ENCODE measurements around the gene GIMAP2.
"Not testable (repeated sequence)": the region's sequence is repeated elsewhere in the genome, so short reads cannot be mapped to it uniquely, and the experiment has no call there.

The GIMAP2 gene

DNA sequence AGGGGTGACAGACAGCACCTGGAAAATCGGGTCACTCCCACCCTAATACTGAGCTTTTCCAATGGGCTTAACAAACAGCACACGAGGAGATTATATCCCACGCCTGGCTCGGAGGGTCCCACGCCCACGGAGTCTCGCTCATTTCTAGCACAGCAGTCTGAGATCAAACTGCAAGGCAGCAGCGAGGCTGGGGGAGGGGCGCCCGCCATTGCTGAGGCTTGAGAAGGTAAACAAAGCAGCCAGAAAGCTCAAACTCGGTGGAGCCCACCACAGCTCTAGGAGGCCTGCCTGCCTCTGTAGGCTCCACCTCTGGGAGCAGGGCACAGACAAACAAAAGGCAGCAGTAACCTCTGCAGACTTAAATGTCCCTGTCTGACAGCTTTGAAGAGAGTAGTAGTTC lies 6.9 kb upstream of the GIMAP2 start:
- DNase-seq = peak; percentile 67

DNA sequence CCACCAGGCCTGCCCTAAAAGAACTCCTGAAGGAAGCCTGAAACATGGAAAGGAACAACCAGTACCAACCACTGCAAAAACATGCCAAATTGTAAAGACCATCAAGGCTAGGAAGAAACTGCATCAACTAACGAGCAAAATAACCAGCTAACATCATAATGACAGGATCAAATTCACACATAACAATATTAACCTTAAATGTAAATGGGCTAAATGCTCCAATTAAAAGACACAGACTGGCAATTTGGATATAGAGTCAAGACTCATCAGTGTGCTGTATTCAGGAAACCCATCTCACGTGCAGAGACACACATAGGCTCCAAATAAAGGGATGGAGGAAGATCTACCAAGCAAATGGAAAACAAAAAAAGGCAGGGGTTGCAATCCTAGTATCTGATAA lies 5.1 kb upstream of the GIMAP2 start:
- not testable (repeated sequence) for DNase-seq

DNA sequence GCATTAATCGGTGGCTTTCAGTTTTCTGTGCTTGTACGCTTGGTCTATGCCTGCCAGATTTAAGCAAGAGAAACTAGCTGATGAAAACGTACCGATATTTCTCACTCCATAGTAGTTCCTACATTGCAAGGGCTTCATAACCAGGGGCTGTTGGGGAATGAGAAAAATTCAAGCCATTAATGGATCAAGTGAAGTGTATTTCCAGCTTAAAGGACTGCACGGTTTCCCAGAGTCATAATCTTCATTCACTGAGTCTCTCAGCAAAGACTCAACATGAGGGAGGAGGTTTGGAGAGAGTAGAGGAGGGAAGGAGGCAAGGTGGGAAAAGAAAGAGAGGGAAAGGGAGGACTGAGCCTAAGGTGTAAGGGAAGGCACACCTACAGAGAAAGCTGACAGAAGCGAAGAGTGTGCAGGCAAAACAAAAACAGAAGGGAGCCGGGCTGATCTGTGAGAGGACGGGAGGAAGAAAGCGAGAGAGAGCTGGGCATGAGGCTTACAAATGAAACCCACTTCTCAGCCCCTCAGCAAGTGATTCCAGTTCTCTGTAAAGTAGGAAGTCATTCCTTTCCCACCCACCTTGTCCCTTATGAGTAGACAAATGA lies 625 bp downstream of the GIMAP2 start:
- DNase-seq = no peak

DNA sequence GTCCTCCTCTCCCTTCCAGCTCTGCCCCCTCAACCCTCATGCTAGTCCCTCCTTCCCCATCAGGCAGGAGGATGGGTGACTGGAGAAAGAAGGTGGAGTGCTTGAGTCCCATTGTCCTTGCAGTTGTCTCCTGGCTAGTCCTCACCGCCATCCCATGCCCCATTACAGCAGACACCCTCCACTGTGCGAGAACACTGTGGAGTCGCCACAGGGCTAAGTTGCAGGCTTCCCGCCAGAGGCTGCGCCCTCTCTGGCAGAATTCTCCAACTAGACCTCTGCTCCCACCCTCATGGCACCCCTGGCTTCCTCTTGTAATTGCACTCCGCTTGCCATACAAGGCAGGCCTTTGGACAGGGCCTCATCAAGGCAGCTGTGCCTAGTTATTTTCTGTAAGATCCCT lies 3.1 kb downstream of the GIMAP2 start:
- DNase-seq = no peak

DNA sequence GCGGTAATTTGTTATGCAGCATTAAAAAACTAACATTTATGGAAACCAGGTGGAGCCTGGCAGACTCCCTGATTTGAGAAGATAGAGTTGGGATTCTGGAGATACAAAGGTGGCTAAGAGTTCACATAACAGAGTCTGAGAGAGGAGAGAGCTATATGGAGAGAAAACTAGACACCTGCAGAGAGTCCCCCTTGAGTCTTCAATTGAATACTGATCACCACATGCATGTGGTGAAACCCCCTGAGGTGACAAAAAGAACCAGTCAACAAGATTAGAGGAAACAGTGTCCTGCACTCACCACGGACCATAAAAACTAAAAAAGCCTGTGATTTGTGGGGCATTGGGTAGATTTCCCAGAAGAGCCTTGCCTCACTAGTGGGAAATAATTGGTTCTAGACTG lies 10.1 kb downstream of the GIMAP2 start:
- no peak for DNase-seq

DNA sequence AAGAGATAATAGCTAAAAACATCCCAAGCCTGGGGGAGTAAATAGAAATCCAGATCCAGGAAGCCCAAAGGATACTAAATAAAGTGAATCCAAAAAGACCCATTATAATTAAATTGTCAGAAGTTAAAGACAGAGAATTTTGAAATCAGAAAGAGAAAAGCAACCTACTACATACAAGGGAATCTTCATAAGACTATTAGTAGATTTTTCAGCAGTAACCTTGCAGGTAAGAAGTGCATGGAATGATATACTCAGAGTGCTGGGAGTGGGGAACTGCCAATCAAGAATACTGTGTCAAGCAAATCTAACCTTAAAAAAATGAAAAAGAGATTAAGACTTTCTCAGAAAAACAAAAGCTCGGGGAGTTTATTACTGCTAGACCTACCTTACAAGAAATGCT lies 17.7 kb downstream of the GIMAP2 start:
- no peak for DNase-seq

DNA sequence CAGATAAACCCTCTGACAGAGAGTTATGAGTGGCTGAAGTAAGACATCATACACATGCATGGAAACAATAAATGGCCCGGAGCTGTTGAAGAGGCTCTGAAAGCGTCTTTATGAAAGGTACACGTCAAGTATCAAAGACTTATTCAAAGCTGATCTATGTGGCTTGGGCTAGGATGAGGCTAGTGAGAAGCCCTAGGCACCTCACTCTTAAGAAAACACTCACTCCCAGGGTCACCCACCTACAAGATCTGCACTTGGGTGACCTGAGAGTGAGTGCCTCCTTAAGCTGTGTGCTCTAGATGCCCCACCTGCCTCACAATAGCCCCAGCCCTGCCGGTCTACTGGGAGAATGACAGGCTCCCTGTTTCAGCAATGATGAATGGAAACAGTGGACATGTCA lies 29.8 kb downstream of the GIMAP2 start:
- DNase-seq = no peak

DNA sequence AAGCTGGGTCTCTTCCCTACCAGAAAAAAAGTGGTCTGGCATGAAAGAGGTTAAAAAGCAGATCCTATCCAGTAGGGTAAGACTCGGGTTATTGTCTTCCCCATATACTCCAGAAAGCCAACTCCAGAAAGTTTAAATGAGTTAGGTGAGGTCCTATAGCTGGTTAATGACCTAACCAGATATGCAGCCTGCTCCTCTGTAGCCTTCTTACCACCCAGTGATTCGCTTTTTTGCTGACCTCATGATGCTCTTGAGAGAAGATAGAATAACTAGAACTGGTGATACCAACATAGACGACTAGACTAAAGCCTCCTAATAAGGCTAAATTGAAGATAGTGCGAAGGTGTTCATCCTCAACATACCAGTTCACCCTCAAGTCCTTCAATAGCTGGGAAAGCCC lies 30.2 kb downstream of the GIMAP2 start:
- DNase-seq = no peak

DNA sequence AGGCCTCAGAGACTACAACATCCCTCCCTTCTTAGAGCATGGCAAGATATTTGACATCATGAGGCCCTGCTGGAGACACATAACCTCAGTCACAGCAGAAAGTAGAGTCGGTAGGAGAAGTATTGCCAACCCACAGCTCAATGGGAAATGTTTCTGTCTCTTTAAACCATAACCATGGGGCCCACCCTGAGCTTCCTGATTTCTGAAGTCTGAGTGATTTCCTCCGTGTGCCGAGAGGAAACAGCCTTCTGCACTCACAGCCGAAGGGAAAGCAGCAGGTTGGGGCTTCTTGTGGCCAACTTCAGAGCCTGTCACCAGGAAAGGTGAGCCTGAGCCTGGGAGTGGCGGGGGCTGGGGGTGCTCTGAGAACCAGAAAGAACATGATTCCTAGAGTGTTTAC lies 30.9 kb downstream of the GIMAP2 start, which contains the start of gene GIMAP1:
Gene GIMAP1, plus strand, starts transcription at position 246 of the 400 bp plus-strand sequence. CDS start 2,435 bp downstream, outside the sequence.
- peak; percentile 69 for DNase-seq

DNA sequence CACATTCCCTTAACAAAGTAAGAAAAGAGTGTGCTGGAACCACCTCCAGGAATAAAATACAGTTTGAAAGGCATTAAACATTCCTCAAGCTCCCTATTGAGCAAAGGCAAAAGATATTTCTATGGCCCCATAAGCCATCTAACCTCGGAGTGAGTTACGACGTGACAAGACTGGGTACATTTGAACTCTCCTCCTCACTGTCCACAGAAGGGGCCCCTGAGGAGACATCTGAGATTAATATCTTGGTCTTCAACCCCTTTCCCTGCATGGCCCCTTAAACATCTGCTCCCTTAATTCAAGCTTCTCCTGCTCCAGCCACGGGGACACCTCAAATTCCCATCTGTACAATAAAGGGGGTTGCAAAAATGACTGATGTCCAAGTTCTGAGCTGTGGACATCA lies 31.4 kb downstream of the GIMAP2 start:
- no peak for DNase-seq

DNA sequence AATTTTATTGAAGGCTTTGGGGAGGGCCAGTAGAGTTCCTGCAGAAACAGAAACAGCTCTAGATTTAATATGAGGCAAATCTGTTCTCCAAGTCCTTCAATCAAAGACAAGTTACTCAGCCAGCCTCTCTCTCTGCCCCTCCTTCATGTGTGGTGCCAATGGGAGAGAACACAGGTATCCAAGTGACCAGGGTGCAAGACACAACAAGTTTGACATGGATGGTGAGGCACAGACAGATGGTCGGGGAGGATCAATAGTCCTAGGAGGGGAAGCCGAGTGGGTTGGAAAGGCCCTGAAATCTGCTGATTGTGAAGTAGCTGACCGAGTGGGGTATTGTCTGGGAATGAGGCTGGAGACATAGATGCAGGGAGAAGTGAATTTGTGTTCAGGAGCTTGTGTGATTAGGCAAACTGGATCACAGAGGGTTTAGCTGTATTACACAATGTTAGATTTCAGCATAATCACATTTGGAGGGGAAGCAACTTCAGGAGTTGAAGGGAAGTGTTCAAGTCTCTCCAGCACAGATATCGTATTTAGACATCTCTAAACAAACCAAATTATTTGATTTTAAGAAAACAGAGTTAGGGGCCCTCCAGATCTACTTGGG lies 32.4 kb downstream of the GIMAP2 start:
- DNase-seq = no peak

DNA sequence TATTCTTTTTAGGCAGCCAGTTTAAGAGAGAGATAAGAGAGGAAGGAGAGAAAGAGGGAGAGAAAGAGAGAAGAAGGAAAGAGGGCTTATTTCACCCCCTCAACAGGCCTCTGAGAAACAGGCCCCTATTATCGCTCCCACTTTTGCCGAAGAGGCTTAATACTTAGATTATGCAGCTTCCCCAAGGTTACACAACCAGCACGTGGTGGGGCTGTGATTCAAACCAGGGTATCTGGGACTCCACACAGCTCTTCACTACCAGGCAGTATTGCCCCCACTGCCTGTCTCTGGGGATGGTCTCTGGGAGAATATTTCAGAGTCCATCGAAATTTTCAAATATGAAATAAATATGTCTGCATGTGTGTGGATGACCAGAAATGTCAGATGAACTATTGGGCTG lies 33.9 kb downstream of the GIMAP2 start:
- no peak for DNase-seq

DNA sequence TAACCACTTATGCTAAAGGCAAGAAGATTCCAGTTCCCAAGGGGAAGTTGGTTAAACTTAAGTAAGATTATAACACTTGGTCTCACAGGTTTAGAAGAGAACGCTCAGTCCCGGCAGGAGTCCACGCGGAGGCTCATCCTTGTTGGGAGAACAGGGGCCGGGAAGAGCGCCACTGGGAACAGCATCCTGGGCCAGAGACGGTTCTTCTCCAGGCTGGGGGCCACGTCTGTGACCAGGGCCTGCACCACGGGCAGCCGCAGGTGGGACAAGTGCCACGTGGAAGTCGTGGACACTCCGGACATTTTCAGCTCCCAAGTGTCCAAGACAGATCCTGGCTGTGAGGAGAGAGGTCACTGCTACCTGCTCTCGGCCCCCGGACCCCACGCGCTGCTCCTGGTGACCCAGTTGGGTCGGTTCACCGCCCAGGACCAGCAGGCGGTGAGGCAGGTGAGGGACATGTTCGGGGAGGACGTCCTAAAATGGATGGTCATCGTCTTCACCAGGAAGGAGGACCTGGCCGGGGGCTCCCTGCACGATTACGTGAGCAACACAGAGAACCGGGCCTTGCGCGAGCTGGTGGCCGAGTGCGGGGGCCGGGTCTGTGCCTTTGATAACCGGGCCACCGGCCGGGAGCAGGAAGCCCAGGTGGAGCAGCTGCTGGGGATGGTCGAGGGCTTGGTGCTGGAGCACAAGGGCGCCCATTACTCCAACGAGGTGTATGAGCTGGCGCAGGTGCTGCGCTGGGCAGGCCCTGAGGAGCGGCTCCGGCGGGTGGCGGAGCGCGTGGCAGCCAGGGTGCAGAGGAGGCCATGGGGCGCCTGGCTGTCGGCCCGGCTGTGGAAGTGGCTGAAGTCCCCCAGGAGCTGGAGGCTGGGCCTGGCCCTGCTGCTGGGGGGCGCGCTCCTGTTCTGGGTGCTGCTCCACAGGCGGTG lies 34.7 kb downstream of the GIMAP2 start:
- DNase-seq = no peak

DNA sequence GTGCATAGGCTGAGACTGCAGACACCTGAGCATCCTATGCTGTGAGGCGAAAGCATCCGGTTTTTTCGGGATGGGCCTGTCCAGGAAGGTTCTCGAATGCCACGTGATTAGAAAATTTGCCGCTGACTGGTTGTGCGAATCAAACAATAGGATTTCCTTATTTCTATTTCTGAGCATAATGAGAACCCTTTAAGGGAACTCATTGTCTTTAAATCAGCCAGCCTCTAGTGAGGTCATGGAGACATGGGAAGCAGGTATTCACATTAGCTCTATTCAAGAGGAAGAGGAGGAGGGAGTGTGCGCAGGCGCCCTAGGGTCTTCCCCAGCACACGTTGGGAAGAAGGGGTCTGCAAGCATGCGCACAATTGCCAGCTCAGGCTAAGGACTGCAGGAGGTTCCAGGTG lies 36.5 kb downstream of the GIMAP2 start:
- no peak for DNase-seq

DNA sequence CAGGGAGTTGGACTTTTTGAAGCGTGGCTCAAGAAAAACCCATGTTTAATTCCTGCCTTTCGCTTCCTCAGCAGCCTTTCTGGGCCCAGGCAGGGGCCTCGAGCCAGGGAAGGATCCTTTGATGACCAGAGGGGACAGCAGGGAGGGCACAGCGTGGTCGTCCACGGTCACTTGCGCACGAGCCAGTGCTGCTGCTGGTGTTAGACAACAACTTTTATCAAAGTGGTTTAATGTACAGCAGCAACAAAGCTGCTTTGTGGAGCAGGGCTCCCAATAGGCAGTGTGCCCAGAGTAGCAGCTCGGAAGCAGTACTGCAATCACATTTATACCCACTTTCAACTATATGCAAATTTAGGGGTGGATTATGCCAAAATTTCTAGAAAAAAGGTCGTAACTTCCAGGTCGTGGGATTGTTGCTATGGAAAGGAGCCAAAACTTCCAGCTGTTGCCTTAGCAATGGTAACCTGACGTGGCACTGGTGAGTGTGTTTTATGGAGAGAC lies 37.0 kb downstream of the GIMAP2 start:
- no peak for DNase-seq

DNA sequence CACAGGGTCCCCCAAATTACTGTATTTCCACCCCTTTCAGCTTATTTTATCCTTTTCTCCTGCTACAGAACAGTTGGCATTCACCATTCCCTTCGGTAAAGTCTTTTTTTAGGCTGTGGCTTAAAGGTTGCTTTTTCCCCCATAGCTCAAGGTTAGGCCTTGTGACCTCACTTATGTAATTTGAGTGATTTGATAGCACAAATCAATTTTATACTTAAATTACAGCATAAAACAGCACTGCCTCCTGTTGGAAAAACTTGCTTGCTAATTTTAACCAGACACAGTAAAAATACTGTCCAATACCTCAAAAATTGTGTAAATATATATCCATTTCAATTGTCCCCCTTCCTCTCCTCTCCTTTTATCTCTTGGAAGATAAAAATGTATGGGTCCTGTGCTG lies 38.0 kb downstream of the GIMAP2 start:
- DNase-seq = no peak

DNA sequence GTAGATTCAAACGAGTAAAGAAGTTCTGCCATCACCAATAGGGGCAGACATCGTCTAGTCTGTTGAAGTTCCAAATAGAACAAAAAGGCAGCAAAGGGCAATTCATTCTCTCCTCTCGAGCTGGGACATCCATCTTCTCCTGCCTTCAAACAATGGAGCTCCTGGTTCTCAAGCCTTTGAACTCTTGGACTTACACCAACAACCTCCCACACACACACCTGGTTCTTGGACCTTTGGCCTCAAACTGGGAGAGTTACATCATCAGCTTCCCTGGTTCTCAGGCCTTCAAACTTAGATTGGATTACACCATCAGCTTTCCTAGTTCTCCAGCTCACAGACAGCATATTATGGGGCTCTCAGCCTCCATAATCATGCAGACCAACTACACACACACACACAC lies 41.9 kb downstream of the GIMAP2 start:
- DNase-seq = no peak

DNA sequence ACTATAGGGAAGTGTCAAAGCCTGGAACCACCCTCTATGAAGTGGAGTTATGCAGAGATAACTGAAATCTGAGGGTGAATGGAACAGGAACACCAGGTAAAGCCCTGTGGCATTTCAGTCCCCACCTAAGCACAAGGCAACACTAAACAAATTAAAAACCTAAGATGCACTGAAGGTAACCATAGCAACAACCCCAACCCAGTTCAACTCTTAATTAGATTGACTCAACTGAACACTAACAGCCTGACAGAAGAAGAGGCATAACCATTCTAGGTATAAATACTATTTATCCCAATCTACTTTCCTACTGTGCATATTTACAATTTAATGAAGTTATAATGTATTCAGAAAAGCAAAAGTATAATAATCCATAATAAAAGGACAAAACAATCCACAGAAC lies 42.5 kb downstream of the GIMAP2 start:
- DNase-seq = no peak

DNA sequence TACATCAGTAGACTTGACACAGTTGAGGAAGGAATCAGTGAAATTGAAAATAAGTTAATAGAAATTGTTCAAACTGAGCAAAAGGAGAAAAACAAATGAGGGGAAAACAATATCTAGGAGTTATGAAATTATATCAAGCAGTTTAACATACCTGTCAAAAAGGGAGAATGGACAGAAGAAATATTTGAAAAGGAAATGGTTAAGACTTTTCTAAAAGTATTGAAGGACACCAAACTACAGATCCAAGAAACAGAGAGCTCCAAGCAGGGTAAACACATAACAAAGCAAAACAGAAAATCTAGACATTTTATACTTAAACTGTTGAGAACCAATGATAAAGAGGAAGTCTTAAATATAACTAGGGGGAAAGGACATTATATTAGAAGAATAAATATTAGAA lies 43.1 kb downstream of the GIMAP2 start:
- no peak for DNase-seq

DNA sequence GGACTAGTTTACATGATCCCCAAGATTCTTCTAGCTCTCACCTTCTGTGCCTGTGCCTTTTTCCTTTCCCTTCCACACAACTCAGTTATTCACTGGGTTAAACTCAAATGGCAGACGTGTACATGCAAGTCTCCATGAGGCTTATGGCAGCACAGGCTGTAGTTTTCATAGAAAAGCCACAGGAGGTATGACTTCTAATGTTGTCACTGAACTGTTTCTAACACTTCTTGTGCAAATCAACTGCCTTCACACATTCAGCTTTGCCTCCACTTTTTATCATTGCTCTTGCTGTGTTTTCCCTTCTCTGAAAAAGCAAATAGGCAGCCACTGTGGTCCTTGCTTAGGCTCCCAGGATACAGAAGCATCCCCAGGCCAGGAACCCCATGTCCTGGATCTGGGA lies 46.4 kb downstream of the GIMAP2 start:
- no peak for DNase-seq

DNA sequence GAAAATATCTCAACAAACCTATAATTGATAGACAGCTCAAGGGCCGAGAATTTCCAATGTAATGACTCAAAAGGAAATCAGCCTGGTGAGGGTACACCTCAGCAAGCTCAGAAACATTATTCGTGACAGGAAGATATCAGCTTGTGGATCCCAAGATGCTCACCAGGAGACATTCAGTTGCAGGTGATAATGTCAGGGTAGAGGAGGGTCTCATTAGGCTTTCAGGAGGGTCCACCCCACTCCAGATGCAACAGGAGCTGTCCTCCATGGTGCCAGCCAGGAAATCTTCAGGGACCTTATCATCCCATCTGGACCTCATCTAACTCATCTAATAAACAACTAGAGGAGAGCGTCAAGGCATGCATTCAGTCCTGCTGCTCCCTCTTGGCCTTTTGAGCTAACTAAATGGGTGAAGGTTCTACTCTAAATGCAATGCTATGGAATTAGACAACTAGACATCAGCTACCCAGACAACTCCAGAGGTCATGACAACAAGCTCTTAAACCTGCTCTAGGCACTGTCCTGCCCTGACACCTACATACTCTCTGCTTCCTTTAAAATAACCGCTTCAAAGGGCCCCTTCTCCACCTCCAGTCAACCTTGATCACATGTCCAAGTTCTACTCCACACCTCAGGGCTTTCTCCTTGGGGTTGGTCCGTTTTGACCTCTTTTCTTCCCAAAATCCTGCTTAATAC lies 47.4 kb downstream of the GIMAP2 start:
- no peak for DNase-seq

DNA sequence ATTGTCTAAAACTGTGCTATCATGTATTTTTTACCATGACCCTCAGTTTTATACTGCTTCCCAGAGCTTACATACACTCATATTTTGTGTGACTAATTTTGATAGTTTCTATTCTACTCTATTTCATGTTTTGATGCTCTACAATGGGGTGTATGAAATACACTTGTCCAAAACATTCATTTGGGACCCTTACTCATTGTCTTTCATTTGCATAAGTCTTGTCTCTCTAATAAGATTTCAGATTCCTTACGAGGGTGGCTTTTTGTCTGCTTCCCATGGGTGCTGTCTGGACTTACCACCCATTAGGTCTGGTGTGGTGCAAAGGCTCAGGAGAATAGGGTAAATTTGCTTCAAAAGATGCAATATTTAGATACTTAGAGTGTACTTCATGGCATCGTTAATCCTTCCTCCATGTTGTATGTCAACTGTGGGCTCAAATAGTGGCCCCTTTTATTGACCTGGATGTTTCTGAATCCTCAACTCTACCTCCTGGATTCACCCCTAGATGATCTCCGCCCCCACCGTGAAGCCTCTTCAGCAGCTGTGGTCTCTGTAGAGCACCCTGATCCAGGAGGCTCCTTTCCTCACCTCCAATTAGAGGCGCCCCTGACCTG lies 48.1 kb downstream of the GIMAP2 start:
- no peak for DNase-seq

DNA sequence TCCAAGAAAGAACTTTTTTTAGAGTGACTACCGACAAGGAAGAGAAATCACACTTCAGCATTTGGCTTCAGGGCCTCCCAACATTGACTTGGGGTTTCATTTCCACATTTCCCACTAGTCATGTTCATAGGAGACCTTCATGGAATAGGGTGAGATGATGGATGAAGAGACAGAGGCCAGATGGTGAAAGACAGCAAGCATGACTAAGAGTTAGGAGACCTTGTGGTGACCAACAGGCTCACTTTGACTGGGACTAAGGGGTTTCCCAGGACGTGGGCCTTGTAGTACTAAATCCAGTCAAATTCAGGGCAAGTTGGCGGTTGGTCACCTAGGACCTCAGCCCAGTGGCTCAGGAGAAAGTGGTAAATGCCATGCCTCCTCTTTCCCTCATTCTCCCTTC lies 48.7 kb downstream of the GIMAP2 start:
- no peak for DNase-seq
